ENCODE data around the gene ARTN.

DNA sequence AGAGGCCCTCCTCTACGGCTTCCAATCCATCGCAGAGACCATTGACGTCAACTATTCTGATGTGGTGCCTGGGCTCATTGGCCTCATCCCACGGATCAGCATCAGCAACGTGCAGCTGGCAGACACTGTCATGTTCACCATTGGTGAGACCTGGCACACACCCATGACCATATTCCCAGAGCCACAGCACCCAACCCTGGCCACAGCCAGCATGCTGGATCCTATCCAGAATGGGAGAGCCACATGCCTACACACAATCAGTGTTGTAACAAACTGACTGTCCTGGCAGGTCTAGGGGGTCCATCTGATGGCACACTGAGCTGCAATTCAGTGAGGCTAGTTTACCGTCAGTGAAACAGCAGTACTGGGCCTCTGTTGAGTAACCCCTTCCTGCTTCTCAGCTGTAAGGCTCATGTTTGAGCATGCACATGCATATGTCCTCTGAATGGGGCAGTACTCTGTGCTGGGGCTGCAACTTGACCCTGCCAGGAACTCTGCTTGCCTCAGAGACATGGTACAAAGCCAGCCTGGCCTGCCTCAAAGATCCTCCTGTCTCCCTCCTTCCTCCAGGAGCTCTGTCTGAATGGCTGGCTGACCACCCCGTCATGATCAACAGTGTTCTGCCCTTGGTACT is 23.9 kb downstream of the ARTN start:
- TF ChIP-seq CTCF (conservative IDR thresholded peaks at IDR 0.05) = no peak
- no peak for TF ChIP-seq ZFX (IDR thresholded peaks at IDR 0.05)
